ENCODE data around the gene PRKN.

The PRKN gene

DNA sequence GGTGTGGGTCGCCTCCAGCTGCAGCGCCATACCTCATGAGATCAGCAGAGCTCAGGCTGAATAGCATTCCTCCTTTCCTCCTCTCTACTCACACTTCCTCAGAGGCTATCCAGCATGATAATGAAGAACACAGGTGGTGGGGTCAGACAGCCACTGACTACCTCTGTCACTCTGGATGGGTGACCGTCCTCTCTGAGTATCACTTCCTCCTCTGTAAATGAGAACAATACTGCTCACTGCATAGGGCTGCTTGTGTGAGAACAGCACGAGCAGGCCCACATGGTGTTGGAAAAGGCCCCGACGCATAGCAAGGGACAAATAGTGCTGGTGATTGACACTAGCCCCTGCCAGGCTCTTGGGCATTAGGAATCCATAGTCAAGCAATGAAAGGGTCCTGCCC is 239.1 kb downstream of the PRKN start:
- Histone ChIP-seq H3K4ac (ENCODE audit: low read depth in 1 of 2, low read length in 2 of 2) (no peak overlapping the region), H3K9ac (ENCODE audit: low read length) (no peak overlapping the region), H3K4me2 (ENCODE audit: low read length, poor library complexity, severe bottlenecking) (no peak overlapping the region), H2AFZ (ENCODE audit: low read depth, low read length) (no peak overlapping the region), H2BK15ac (ENCODE audit: low read depth, poor library complexity, severe bottlenecking) (no peak overlapping the region), H3K36me3 (ENCODE audit: control insufficient read depth in 1 of 2, insufficient read depth in 2 of 2, low read depth in 1 of 2, low read length in 2 of 2) (peaks cover 0 to 3% of the 10 kb centered on the region in 2 experiments), H2BK12ac (ENCODE audit: low read length in 2 of 2) (no peak overlapping the region), H3K4me1 (ENCODE audit: control insufficient read depth, insufficient read depth, low read depth, low read length) (no peaks in the 10 kb centered on the region), H3K4me3 (ENCODE audit: insufficient read depth in 1 of 2, low read depth in 1 of 2, low read length in 2 of 2) (no peak overlapping the region), H2AK5ac (ENCODE audit: low read length, severe bottlenecking) (no peak overlapping the region), H2BK120ac (ENCODE audit: low read depth, low read length) (no peak overlapping the region), H3K79me1 (replicated peaks; ENCODE audit: low read length, poor library complexity, severe bottlenecking) (no peaks in the 10 kb centered on the region), H4K8ac (ENCODE audit: low read length) (no peak overlapping the region), H3K9me3 (ENCODE audit: control insufficient read depth, low read length) (no peaks in the 10 kb centered on the region), H3K14ac (ENCODE audit: low read length in 2 of 2) (no peak overlapping the region), H2BK5ac (ENCODE audit: low read depth, low read length, poor library complexity, severe bottlenecking) (no peak overlapping the region), H3K27me3 (ENCODE audit: control insufficient read depth in 1 of 2, insufficient read depth in 1 of 2, low read length in 2 of 2) (no peaks in the 10 kb centered on the region), H3K18ac (ENCODE audit: low read depth in 1 of 2, low read length in 2 of 2) (no peak overlapping the region), H4K91ac (ENCODE audit: low read length) (no peak overlapping the region), H3K27ac (ENCODE audit: low read length, poor library complexity, severe bottlenecking) (no peak overlapping the region), H3K23ac (ENCODE audit: low read length in 2 of 2) (no peak overlapping the region)
- 88% methylated on average over 6 of the region's 6 CpGs for WGBS
- no peak for DNase-seq

DNA sequence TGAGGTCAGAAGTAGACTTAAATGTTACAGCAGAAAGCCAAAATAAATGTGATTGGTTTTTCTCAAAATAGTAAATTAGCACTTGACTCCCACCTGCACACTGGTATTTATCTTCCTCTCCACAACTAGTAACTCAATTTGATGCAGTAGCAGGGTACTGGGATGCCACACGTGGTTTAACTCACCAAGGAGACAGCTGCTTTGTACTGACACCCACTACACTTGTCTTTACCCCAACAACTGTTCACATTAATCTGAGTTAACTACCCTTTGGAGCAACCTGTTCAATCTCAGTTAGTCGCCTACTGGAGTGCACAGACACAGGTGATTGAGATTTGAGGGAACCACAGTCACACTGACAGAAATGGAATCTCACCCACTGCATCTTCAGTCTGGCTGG is 242.1 kb downstream of the PRKN start:
- H3K36me3 ChIP-seq (ENCODE audit: control insufficient read depth in 1 of 2, insufficient read depth in 2 of 2, low read depth in 1 of 2, low read length in 2 of 2): no peaks in the 10 kb centered on the region
- H2AFZ ChIP-seq (ENCODE audit: low read depth, low read length): no peak overlapping the region
- H3K27ac ChIP-seq (ENCODE audit: low read length, poor library complexity, severe bottlenecking): no peak overlapping the region
- no peak overlapping the region for H2BK12ac ChIP-seq (ENCODE audit: low read length in 2 of 2)
- DNase-seq: no peak
- no peak overlapping the region for H4K91ac ChIP-seq (ENCODE audit: low read length)
- no peaks in the 10 kb centered on the region for H3K4me1 ChIP-seq (ENCODE audit: control insufficient read depth, insufficient read depth, low read depth, low read length)
- no peak overlapping the region for H2AK5ac ChIP-seq (ENCODE audit: low read length, severe bottlenecking)
- H3K27me3 ChIP-seq (ENCODE audit: control insufficient read depth in 1 of 2, insufficient read depth in 1 of 2, low read length in 2 of 2): no peaks in the 10 kb centered on the region
- H3K4me3 ChIP-seq (ENCODE audit: insufficient read depth in 1 of 2, low read depth in 1 of 2, low read length in 2 of 2): no peak overlapping the region
- no peak overlapping the region for H3K14ac ChIP-seq (ENCODE audit: low read length in 2 of 2)
- H2BK5ac ChIP-seq (ENCODE audit: low read depth, low read length, poor library complexity, severe bottlenecking): no peak overlapping the region
- H2BK15ac ChIP-seq (ENCODE audit: low read depth, poor library complexity, severe bottlenecking): no peak overlapping the region
- no peak overlapping the region for H3K9ac ChIP-seq (ENCODE audit: low read length)
- H3K23ac ChIP-seq (ENCODE audit: low read length in 2 of 2): no peak overlapping the region
- H3K18ac ChIP-seq (ENCODE audit: low read depth in 1 of 2, low read length in 2 of 2): no peak overlapping the region
- 56% methylated on average over 2 of the region's 2 CpGs for WGBS
- no peak overlapping the region for H3K4me2 ChIP-seq (ENCODE audit: low read length, poor library complexity, severe bottlenecking)
- H2BK120ac ChIP-seq (ENCODE audit: low read depth, low read length): no peak overlapping the region
- no peak overlapping the region for H3K4ac ChIP-seq (ENCODE audit: low read depth in 1 of 2, low read length in 2 of 2)
- no peaks in the 10 kb centered on the region for H3K79me1 ChIP-seq (replicated peaks; ENCODE audit: low read length, poor library complexity, severe bottlenecking)
- H4K8ac ChIP-seq (ENCODE audit: low read length): no peak overlapping the region
- no peaks in the 10 kb centered on the region for H3K9me3 ChIP-seq (ENCODE audit: control insufficient read depth, low read length)

DNA sequence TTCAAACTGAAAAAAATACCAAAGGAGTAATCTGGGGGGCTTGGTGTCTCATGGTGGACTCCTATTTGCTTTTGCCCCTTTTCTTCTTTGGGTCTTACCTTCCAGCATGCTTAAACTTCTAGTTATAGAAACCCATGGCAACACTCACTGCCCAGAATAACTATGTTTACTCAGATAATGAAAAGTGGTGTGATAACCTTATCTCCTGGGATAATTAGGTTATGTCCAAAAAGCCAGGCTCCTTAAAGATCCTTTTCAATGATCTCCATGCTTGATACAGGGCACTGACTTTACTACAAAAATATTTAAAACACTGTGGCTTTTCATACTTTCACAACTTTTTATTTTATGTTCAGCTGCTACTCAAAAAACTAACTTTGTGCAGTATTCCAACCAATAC is 245.6 kb downstream of the PRKN start:
- no peak for DNase-seq

DNA sequence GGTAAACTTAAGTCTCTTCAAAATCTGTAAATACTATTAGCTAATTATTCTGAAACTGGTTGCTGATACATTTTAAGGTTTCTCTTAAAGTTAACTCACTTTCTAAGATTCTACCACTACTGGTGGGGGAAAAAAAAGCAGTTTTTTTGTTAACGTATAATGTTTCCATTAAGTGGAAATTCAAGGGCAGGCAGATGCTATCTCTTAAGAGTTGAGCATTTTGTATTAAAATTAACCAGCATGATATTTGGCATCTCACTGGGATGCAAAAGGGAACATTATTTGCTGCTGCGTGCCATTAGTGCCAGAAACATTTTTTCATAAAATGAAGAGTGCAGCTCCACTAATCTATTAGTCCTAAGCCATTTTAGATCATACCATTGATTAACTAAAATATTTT is 246.2 kb downstream of the PRKN start:
- Histone ChIP-seq H3K4me1 (ENCODE audit: control insufficient read depth, insufficient read depth, low read depth, low read length) (no peaks in the 10 kb centered on the region), H2BK12ac (ENCODE audit: low read length in 2 of 2) (no peak overlapping the region), H2AFZ (ENCODE audit: low read depth, low read length) (no peak overlapping the region), H3K4me3 (ENCODE audit: insufficient read depth in 1 of 2, low read depth in 1 of 2, low read length in 2 of 2) (no peak overlapping the region), H4K91ac (ENCODE audit: low read length) (no peak overlapping the region), H3K27me3 (ENCODE audit: control insufficient read depth in 1 of 2, insufficient read depth in 1 of 2, low read length in 2 of 2) (no peaks in the 10 kb centered on the region), H3K18ac (ENCODE audit: low read depth in 1 of 2, low read length in 2 of 2) (no peak overlapping the region), H2BK120ac (ENCODE audit: low read depth, low read length) (no peak overlapping the region), H3K4ac (ENCODE audit: low read depth in 1 of 2, low read length in 2 of 2) (no peak overlapping the region), H3K23ac (ENCODE audit: low read length in 2 of 2) (no peak overlapping the region), H3K4me2 (ENCODE audit: low read length, poor library complexity, severe bottlenecking) (no peak overlapping the region), H2AK5ac (ENCODE audit: low read length, severe bottlenecking) (no peak overlapping the region), H3K9ac (ENCODE audit: low read length) (no peak overlapping the region), H2BK5ac (ENCODE audit: low read depth, low read length, poor library complexity, severe bottlenecking) (no peak overlapping the region), H4K8ac (ENCODE audit: low read length) (no peak overlapping the region), H3K27ac (ENCODE audit: low read length, poor library complexity, severe bottlenecking) (no peak overlapping the region), H3K79me1 (replicated peaks; ENCODE audit: low read length, poor library complexity, severe bottlenecking) (no peaks in the 10 kb centered on the region), H3K14ac (ENCODE audit: low read length in 2 of 2) (no peak overlapping the region), H3K36me3 (ENCODE audit: control insufficient read depth in 1 of 2, insufficient read depth in 2 of 2, low read depth in 1 of 2, low read length in 2 of 2) (no peaks in the 10 kb centered on the region), H3K9me3 (ENCODE audit: control insufficient read depth, low read length) (peaks cover 3% of the 10 kb centered on the region), H2BK15ac (ENCODE audit: low read depth, poor library complexity, severe bottlenecking) (no peak overlapping the region)
- 96% methylated on average over 2 of the region's 2 CpGs for WGBS
- DNase-seq: no peak

More for the DNA sequence above, 245.6 kb downstream of the PRKN start:
- H2AK5ac ChIP-seq (ENCODE audit: low read length, severe bottlenecking): no peak overlapping the region
- H2BK5ac ChIP-seq (ENCODE audit: low read depth, low read length, poor library complexity, severe bottlenecking): no peak overlapping the region
- no peak overlapping the region for H3K23ac ChIP-seq (ENCODE audit: low read length in 2 of 2)
- H2BK12ac ChIP-seq (ENCODE audit: low read length in 2 of 2): no peak overlapping the region
- no peak overlapping the region for H3K4me3 ChIP-seq (ENCODE audit: insufficient read depth in 1 of 2, low read depth in 1 of 2, low read length in 2 of 2)
- no peaks in the 10 kb centered on the region for H3K79me1 ChIP-seq (replicated peaks; ENCODE audit: low read length, poor library complexity, severe bottlenecking)
- H3K27ac ChIP-seq (ENCODE audit: low read length, poor library complexity, severe bottlenecking): no peak overlapping the region
- peaks cover 3% of the 10 kb centered on the region for H3K9me3 ChIP-seq (ENCODE audit: control insufficient read depth, low read length)
- H3K9ac ChIP-seq (ENCODE audit: low read length): no peak overlapping the region
- no peaks in the 10 kb centered on the region for H3K36me3 ChIP-seq (ENCODE audit: control insufficient read depth in 1 of 2, insufficient read depth in 2 of 2, low read depth in 1 of 2, low read length in 2 of 2)
- H4K91ac ChIP-seq (ENCODE audit: low read length): no peak overlapping the region
- no peak overlapping the region for H2BK120ac ChIP-seq (ENCODE audit: low read depth, low read length)
- H3K4ac ChIP-seq (ENCODE audit: low read depth in 1 of 2, low read length in 2 of 2): no peak overlapping the region
- no peak overlapping the region for H3K18ac ChIP-seq (ENCODE audit: low read depth in 1 of 2, low read length in 2 of 2)
- H3K4me1 ChIP-seq (ENCODE audit: control insufficient read depth, insufficient read depth, low read depth, low read length): no peaks in the 10 kb centered on the region
- H4K8ac ChIP-seq (ENCODE audit: low read length): no peak overlapping the region
- no peak overlapping the region for H3K4me2 ChIP-seq (ENCODE audit: low read length, poor library complexity, severe bottlenecking)
- H2AFZ ChIP-seq (ENCODE audit: low read depth, low read length): no peak overlapping the region
- no peak overlapping the region for H3K14ac ChIP-seq (ENCODE audit: low read length in 2 of 2)
- no peaks in the 10 kb centered on the region for H3K27me3 ChIP-seq (ENCODE audit: control insufficient read depth in 1 of 2, insufficient read depth in 1 of 2, low read length in 2 of 2)
- no peak overlapping the region for H2BK15ac ChIP-seq (ENCODE audit: low read depth, poor library complexity, severe bottlenecking)
